ENCODE measurements around the gene SULF2. TPM values are rescaled to one million over a fixed set of nuclear protein-coding genes. Genes with fewer than 3 reads are reported as not detected.

SULF2 gene
- total RNA-seq, 1 experiment from 2014 or later, result 13.0 TPM

DNA sequence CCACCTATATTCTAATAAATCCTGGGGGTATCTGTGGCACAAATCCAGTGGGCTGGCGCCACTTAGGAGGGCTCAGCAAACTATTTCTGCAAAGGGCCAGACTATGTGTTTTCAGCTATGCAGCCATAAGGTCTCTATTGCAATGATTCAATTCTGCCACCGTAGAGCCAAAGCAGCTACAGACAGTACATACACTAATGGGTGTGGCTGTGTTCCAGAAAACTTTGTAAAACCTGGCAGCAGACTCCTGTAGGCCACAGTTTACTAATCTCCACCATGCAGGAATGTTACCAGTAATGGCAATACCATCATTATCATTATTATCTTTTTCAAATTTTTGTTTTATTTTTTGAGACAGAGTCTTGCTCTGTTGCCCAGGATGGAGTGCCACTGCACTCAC is 65.7 kb downstream of the SULF2 start (continued):
- TF ChIP-seq, protein P1, sequence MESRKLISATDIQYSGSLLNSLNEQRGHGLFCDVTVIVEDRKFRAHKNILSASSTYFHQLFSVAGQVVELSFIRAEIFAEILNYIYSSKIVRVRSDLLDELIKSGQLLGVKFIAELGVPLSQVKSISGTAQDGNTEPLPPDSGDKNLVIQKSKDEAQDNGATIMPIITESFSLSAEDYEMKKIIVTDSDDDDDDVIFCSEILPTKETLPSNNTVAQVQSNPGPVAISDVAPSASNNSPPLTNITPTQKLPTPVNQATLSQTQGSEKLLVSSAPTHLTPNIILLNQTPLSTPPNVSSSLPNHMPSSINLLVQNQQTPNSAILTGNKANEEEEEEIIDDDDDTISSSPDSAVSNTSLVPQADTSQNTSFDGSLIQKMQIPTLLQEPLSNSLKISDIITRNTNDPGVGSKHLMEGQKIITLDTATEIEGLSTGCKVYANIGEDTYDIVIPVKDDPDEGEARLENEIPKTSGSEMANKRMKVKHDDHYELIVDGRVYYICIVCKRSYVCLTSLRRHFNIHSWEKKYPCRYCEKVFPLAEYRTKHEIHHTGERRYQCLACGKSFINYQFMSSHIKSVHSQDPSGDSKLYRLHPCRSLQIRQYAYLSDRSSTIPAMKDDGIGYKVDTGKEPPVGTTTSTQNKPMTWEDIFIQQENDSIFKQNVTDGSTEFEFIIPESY (IDR thresholded peaks at IDR 0.05; ENCODE audit: extremely low read depth, insufficient replicate concordance, low read length), result no peak
- TF ChIP-seq EZH2phosphoT487 (IDR thresholded peaks at IDR 0.05; ENCODE audit: borderline replicate concordance) (no peak), SP1 (IDR thresholded peaks at IDR 0.05; ENCODE audit: low read depth) (no peak), FOSL1 (IDR thresholded peaks at IDR 0.05; ENCODE audit: low read depth) (no peak), CBX3 (IDR thresholded peaks at IDR 0.05; ENCODE audit: low read depth) (no peak)
- TF ChIP-seq, protein P2, sequence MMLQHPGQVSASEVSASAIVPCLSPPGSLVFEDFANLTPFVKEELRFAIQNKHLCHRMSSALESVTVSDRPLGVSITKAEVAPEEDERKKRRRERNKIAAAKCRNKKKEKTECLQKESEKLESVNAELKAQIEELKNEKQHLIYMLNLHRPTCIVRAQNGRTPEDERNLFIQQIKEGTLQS (IDR thresholded peaks at IDR 0.05), result no peak

DNA sequence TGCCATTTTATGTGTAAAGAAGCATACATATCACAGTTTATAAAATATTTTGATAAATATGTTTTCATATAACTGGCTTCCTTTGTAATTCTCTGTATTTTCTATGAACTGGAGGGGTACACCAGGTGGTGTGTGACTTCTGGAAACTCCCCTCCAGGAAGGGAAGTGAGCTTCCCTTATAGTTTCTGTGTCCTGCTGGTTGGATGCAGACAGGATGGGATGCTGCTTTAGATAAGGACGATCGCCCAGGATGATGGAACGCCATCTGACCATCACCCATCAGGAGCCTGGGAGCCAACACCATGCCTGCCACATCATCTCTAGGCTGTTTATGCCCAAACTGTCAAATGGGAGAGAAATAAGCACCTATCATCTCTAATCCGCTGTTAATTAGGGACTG is 66.1 kb downstream of the SULF2 start:
- no TSS peak for BruUV-seq (replicated peaks)
- CTCF ChIA-PET, result interaction anchor here (1.5 kb wide), 1 partner anchor 10 kb away, joined by 4 read pairs; no protein-coding TSS in a partner anchor
- Histone ChIP-seq H3K9me2 (ENCODE audit: insufficient read depth) (no peaks in the 10 kb centered on the region), H2AFZ (ENCODE audit: low read depth, low read length, poor library complexity, severe bottlenecking) (no peak overlapping the region), H3K9me3 (ENCODE audit: control insufficient read depth in 1 of 2, insufficient read depth in 1 of 2, low read depth in 1 of 2, low read length in 2 of 2) (no peaks in the 10 kb centered on the region), H4K20me1 (ENCODE audit: insufficient read depth) (no peaks in the 10 kb centered on the region), H3K9ac (ENCODE audit: low read length) (no peak overlapping the region), H3K36me3 (ENCODE audit: control insufficient read depth in 1 of 2, insufficient read depth in 2 of 2, low read length in 2 of 2) (no peaks in the 10 kb centered on the region), H3K27me3 (ENCODE audit: insufficient read depth, low read length) (no peaks in the 10 kb centered on the region), H3K79me2 (ENCODE audit: insufficient read depth, low read length) (no peaks in the 10 kb centered on the region), H3K27ac (ENCODE audit: low read depth, low read length) (no peak overlapping the region), H3K4me1 (ENCODE audit: control insufficient read depth in 1 of 2, insufficient read depth in 2 of 2, low read length in 2 of 2) (peaks cover 0 to under 1% of the 10 kb centered on the region in 2 experiments; a peak in 1 of 4 replicates), H3K4me3 (replicated peaks in 1 of 2; ENCODE audit: low read depth in 1 of 2, low read length in 2 of 2) (no peak overlapping the region), H3K4me2 (ENCODE audit: low read length) (no peak overlapping the region)
- DNase-seq (ENCODE audit: low read depth, low spot score), result no peak
- RAD21 ChIA-PET (ENCODE audit: low non-redundant PET in 1 of 2, low total read pairs in 2 of 2, uncharacterized antibody in 2 of 2, unreplicated experiment in 2 of 2), result no interaction called here
- intact Hi-C loops (cut with micrococcal nuclease), result no loop called here
- POLR2A ChIA-PET, result no interaction called here
- no peak for ATAC-seq
- TF ChIP-seq SP1 (IDR thresholded peaks at IDR 0.05; ENCODE audit: low read depth) (no peak), EZH2 (IDR thresholded peaks at IDR 0.05) (no peak), EZH2phosphoT487 (IDR thresholded peaks at IDR 0.05; ENCODE audit: borderline replicate concordance) (no peak), TCF7L2 (IDR thresholded peaks at IDR 0.05; ENCODE audit: borderline replicate concordance, extremely low read depth, insufficient read depth, insufficient read length) (no peak), FOSL1 (IDR thresholded peaks at IDR 0.05; ENCODE audit: low read depth) (no peak), CEBPB (IDR thresholded peaks at IDR 0.05; ENCODE audit: low read depth) (no peak), CBX3 (IDR thresholded peaks at IDR 0.05; ENCODE audit: low read depth) (no peak), EGR1 (IDR thresholded peaks at IDR 0.05; ENCODE audit: low read depth) (no peak), POLR2A (IDR thresholded peaks at IDR 0.05; ENCODE audit: borderline replicate concordance, extremely low read depth, insufficient read depth, insufficient read length) (no peak), POLR2AphosphoS5 (IDR thresholded peaks at IDR 0.05; ENCODE audit: low read depth, low read length) (no peak), ZFX (IDR thresholded peaks at IDR 0.05) (no peak)
- TF ChIP-seq, protein P3, sequence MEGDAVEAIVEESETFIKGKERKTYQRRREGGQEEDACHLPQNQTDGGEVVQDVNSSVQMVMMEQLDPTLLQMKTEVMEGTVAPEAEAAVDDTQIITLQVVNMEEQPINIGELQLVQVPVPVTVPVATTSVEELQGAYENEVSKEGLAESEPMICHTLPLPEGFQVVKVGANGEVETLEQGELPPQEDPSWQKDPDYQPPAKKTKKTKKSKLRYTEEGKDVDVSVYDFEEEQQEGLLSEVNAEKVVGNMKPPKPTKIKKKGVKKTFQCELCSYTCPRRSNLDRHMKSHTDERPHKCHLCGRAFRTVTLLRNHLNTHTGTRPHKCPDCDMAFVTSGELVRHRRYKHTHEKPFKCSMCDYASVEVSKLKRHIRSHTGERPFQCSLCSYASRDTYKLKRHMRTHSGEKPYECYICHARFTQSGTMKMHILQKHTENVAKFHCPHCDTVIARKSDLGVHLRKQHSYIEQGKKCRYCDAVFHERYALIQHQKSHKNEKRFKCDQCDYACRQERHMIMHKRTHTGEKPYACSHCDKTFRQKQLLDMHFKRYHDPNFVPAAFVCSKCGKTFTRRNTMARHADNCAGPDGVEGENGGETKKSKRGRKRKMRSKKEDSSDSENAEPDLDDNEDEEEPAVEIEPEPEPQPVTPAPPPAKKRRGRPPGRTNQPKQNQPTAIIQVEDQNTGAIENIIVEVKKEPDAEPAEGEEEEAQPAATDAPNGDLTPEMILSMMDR (IDR thresholded peaks at IDR 0.05 in 2 of 3, conservative IDR thresholded peaks at IDR 0.05 in 1 of 3; ENCODE audit: borderline replicate concordance in 1 of 3, insufficient read depth in 1 of 3, low read depth in 2 of 3, low read length in 2 of 3), result no peak
- TF ChIP-seq, protein P4, sequence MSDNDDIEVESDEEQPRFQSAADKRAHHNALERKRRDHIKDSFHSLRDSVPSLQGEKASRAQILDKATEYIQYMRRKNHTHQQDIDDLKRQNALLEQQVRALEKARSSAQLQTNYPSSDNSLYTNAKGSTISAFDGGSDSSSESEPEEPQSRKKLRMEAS (IDR thresholded peaks at IDR 0.05), result no peak
- TF ChIP-seq, protein P5, sequence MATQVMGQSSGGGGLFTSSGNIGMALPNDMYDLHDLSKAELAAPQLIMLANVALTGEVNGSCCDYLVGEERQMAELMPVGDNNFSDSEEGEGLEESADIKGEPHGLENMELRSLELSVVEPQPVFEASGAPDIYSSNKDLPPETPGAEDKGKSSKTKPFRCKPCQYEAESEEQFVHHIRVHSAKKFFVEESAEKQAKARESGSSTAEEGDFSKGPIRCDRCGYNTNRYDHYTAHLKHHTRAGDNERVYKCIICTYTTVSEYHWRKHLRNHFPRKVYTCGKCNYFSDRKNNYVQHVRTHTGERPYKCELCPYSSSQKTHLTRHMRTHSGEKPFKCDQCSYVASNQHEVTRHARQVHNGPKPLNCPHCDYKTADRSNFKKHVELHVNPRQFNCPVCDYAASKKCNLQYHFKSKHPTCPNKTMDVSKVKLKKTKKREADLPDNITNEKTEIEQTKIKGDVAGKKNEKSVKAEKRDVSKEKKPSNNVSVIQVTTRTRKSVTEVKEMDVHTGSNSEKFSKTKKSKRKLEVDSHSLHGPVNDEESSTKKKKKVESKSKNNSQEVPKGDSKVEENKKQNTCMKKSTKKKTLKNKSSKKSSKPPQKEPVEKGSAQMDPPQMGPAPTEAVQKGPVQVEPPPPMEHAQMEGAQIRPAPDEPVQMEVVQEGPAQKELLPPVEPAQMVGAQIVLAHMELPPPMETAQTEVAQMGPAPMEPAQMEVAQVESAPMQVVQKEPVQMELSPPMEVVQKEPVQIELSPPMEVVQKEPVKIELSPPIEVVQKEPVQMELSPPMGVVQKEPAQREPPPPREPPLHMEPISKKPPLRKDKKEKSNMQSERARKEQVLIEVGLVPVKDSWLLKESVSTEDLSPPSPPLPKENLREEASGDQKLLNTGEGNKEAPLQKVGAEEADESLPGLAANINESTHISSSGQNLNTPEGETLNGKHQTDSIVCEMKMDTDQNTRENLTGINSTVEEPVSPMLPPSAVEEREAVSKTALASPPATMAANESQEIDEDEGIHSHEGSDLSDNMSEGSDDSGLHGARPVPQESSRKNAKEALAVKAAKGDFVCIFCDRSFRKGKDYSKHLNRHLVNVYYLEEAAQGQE (IDR thresholded peaks at IDR 0.05; ENCODE audit: low read depth), result no peak
- TF ChIP-seq, protein P2 (IDR thresholded peaks at IDR 0.05), result no peak
